ENCODE measurements around the gene SPATA13.

DNA sequence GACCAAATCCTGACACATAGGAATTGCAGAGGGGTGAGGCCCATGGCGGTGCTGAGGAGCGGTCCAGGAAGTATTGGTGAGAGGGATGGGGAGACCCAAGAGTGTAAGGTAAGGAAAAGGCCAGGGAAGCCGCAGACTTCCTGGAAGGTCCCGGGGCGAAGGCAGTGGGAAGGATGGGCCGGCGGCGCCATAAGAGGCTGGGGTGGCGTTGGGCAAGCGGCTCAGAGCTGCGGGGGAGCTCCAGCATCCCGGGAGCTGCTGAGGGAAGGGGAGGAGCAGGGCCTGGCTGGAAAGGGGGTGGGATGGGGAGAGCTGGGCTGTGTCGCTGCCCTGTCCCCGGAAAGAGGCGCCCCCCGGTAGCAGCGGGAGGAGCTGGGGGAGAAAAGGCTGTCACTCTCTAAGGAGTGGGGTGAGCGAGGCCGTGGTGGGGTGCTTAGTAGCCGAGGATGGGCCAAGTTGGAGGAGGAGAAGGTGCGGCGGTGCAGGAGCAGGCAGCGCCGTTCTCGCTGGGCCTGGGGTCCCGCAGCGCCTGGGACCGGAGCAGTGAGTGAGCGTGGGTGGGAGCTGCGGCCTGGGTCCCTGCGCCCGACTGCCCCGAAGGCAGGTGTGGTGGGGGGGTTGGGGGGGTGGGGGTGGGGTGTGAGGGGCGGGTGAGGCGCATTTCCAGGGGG is 179.6 kb downstream of the SPATA13 start:
- TF ChIP-seq, protein P1, sequence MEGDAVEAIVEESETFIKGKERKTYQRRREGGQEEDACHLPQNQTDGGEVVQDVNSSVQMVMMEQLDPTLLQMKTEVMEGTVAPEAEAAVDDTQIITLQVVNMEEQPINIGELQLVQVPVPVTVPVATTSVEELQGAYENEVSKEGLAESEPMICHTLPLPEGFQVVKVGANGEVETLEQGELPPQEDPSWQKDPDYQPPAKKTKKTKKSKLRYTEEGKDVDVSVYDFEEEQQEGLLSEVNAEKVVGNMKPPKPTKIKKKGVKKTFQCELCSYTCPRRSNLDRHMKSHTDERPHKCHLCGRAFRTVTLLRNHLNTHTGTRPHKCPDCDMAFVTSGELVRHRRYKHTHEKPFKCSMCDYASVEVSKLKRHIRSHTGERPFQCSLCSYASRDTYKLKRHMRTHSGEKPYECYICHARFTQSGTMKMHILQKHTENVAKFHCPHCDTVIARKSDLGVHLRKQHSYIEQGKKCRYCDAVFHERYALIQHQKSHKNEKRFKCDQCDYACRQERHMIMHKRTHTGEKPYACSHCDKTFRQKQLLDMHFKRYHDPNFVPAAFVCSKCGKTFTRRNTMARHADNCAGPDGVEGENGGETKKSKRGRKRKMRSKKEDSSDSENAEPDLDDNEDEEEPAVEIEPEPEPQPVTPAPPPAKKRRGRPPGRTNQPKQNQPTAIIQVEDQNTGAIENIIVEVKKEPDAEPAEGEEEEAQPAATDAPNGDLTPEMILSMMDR (IDR thresholded peaks at IDR 0.05 in 2 of 3, conservative IDR thresholded peaks at IDR 0.05 in 1 of 3; ENCODE audit: borderline replicate concordance in 1 of 3, insufficient read depth in 1 of 3, low read depth in 2 of 3, low read length in 2 of 3) = no peak
- TF ChIP-seq, protein P2, sequence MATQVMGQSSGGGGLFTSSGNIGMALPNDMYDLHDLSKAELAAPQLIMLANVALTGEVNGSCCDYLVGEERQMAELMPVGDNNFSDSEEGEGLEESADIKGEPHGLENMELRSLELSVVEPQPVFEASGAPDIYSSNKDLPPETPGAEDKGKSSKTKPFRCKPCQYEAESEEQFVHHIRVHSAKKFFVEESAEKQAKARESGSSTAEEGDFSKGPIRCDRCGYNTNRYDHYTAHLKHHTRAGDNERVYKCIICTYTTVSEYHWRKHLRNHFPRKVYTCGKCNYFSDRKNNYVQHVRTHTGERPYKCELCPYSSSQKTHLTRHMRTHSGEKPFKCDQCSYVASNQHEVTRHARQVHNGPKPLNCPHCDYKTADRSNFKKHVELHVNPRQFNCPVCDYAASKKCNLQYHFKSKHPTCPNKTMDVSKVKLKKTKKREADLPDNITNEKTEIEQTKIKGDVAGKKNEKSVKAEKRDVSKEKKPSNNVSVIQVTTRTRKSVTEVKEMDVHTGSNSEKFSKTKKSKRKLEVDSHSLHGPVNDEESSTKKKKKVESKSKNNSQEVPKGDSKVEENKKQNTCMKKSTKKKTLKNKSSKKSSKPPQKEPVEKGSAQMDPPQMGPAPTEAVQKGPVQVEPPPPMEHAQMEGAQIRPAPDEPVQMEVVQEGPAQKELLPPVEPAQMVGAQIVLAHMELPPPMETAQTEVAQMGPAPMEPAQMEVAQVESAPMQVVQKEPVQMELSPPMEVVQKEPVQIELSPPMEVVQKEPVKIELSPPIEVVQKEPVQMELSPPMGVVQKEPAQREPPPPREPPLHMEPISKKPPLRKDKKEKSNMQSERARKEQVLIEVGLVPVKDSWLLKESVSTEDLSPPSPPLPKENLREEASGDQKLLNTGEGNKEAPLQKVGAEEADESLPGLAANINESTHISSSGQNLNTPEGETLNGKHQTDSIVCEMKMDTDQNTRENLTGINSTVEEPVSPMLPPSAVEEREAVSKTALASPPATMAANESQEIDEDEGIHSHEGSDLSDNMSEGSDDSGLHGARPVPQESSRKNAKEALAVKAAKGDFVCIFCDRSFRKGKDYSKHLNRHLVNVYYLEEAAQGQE (IDR thresholded peaks at IDR 0.05; ENCODE audit: low read depth) = no peak
- TF ChIP-seq RAD21 (IDR thresholded peaks at IDR 0.05; ENCODE audit: low read depth) (no peak), POLR2AphosphoS5 (IDR thresholded peaks at IDR 0.05; ENCODE audit: low read depth, low read length) (no peak), YY1 (IDR thresholded peaks at IDR 0.05; ENCODE audit: extremely low read depth, insufficient replicate concordance, low read depth, low read length) (no peak), ELF1 (IDR thresholded peaks at IDR 0.05; ENCODE audit: borderline replicate concordance, low read depth) (no peak), EZH2phosphoT487 (IDR thresholded peaks at IDR 0.05; ENCODE audit: borderline replicate concordance) (no peak), EZH2 (IDR thresholded peaks at IDR 0.05) (no peak), POLR2A (IDR thresholded peaks at IDR 0.05; ENCODE audit: borderline replicate concordance, extremely low read depth, insufficient read depth, insufficient read length) (no peak), SRF (IDR thresholded peaks at IDR 0.05; ENCODE audit: low read depth) (no peak)
- TF ChIP-seq, protein P3, sequence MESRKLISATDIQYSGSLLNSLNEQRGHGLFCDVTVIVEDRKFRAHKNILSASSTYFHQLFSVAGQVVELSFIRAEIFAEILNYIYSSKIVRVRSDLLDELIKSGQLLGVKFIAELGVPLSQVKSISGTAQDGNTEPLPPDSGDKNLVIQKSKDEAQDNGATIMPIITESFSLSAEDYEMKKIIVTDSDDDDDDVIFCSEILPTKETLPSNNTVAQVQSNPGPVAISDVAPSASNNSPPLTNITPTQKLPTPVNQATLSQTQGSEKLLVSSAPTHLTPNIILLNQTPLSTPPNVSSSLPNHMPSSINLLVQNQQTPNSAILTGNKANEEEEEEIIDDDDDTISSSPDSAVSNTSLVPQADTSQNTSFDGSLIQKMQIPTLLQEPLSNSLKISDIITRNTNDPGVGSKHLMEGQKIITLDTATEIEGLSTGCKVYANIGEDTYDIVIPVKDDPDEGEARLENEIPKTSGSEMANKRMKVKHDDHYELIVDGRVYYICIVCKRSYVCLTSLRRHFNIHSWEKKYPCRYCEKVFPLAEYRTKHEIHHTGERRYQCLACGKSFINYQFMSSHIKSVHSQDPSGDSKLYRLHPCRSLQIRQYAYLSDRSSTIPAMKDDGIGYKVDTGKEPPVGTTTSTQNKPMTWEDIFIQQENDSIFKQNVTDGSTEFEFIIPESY (IDR thresholded peaks at IDR 0.05; ENCODE audit: extremely low read depth, insufficient replicate concordance, low read length) = no peak
- TF ChIP-seq, protein P4, sequence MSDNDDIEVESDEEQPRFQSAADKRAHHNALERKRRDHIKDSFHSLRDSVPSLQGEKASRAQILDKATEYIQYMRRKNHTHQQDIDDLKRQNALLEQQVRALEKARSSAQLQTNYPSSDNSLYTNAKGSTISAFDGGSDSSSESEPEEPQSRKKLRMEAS (IDR thresholded peaks at IDR 0.05) = no peak

Measured in HCT116 (cell line).